ENCODE data around the gene MYOM3.

Gene MYOM3

DNA sequence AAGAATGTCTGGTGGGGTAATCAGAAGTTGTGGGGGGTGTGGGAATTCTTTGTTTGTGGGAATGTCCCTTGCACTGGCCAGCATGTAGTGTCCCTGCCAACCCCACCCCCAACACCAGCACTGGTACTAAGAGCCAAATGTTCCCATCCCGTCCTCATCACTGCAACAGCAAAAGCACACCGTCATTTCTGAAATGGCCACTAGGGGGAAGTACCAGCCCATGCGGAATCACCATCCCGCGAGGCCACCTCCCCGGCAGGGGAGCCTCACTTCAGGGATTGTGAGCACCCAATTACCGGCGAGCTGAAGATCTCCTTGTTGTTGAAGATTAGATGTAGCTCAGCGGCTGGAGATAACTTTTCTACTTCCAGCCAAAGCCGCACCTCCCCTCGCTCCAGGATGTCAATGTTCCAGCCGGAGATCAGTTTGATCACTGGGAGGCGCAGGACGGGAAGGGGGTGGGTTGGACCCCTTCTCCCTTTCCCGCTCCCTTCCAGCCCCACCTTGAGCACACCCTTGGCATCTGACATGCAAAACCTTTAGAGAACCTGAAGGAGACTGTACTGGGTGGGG lies 41.0 kb downstream of the MYOM3 start:
- H3K4me3 ChIP-seq (ENCODE audit: control insufficient read depth, low read depth, low read length) = no peak overlapping the region
- no peak for DNase-seq (ENCODE audit: low read depth)
- TF ChIP-seq, protein P1, sequence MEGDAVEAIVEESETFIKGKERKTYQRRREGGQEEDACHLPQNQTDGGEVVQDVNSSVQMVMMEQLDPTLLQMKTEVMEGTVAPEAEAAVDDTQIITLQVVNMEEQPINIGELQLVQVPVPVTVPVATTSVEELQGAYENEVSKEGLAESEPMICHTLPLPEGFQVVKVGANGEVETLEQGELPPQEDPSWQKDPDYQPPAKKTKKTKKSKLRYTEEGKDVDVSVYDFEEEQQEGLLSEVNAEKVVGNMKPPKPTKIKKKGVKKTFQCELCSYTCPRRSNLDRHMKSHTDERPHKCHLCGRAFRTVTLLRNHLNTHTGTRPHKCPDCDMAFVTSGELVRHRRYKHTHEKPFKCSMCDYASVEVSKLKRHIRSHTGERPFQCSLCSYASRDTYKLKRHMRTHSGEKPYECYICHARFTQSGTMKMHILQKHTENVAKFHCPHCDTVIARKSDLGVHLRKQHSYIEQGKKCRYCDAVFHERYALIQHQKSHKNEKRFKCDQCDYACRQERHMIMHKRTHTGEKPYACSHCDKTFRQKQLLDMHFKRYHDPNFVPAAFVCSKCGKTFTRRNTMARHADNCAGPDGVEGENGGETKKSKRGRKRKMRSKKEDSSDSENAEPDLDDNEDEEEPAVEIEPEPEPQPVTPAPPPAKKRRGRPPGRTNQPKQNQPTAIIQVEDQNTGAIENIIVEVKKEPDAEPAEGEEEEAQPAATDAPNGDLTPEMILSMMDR (IDR thresholded peaks at IDR 0.05; ENCODE audit: control insufficient read depth, insufficient read depth, low read depth, low read length, missing control alignments) = peak; percentile 95

DNA sequence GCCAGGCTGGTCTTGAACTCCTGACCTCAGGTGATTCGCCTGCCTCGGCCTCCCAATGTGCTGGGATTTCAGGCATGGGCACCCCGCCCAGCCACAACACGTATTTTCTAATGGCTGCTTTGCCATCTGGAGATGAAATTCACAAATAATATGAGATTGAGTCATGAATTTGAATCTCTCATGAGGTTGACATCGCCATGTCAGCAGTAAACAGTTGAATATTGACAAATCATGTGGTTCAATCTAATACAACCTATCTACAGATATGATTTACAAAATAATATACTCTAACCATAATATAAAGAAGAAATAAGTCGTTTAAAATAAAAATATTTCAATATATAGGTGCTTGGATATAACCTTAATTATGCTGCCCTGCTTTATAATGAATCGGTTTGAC lies 42.1 kb downstream of the MYOM3 start:
- no peak for DNase-seq (ENCODE audit: low read depth)
- H3K4me3 ChIP-seq (ENCODE audit: control insufficient read depth, low read depth, low read length) = no peak overlapping the region
- TF ChIP-seq, protein P1 (IDR thresholded peaks at IDR 0.05; ENCODE audit: control insufficient read depth, insufficient read depth, low read depth, low read length, missing control alignments) = no peak

DNA sequence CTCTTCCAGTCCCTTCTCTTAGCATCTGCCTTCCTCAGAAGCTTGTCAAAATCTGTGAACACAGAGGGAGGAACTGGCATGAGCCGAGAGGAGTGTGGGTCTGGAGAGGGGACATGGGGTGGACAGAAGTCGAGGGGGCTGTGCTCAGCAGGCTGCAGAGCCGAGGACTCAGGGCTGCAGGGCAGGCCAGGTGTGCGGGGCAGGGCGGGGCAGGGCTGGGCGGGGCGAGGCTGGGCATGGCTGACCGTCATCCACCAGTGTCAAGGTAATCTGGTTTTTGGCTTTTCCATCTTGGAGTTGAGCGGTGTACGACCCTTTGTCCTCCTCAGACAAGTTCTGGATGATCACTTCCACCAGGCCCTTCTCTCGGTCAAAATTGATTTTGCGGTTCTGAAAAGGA lies 44.0 kb downstream of the MYOM3 start:
- TF ChIP-seq, protein P1 (IDR thresholded peaks at IDR 0.05; ENCODE audit: control insufficient read depth, insufficient read depth, low read depth, low read length, missing control alignments) = no peak
- no peak overlapping the region for H3K4me3 ChIP-seq (ENCODE audit: control insufficient read depth, low read depth, low read length)
- DNase-seq (ENCODE audit: low read depth) = no peak

DNA sequence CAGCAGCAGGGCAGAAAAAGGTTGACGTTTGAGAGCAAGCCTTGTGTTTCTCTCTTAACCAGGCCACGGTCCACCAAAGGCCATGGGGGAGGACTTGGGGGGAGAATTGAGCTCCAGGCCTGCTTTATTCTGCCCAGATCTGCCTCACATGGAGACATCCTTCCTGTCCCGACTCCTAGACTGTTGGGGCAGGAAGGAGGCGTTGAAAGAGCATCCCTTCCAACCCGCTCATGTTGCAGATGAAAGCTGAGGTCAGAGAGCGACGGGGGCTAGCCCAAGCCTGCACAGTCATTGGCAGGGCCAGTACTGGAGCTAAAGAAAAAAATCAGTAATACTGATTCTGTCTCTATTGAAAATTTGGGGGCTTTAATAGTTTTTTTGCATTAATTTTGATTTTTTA lies 46.6 kb downstream of the MYOM3 start:
- no peak overlapping the region for H3K4me3 ChIP-seq (ENCODE audit: control insufficient read depth, low read depth, low read length)
- DNase-seq (ENCODE audit: low read depth) = no peak
- TF ChIP-seq, protein P1 (IDR thresholded peaks at IDR 0.05; ENCODE audit: control insufficient read depth, insufficient read depth, low read depth, low read length, missing control alignments) = no peak

DNA sequence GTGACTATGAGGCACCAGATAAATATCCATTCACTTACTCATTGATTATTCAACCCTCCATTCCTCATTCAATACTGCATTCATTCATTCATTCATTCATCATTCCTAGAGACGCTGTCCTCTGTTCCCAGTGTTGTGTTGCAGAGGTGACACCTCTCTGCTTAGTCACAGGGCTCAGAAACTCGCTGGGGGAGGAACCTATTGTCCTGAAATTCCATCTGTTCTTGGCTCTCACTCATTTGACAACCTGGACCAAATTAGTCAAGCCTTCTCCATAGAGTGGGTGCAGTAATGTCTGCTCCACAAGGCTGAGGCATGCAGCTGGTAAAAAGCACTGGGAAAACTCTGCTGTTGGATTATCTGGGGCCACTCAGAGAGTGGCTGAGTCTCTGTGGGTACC lies 49.7 kb downstream of the MYOM3 start:
- TF ChIP-seq, protein P1 (IDR thresholded peaks at IDR 0.05; ENCODE audit: control insufficient read depth, insufficient read depth, low read depth, low read length, missing control alignments) = no peak
- DNase-seq (ENCODE audit: low read depth) = no peak
- no peak overlapping the region for H3K4me3 ChIP-seq (ENCODE audit: control insufficient read depth, low read depth, low read length)

DNA sequence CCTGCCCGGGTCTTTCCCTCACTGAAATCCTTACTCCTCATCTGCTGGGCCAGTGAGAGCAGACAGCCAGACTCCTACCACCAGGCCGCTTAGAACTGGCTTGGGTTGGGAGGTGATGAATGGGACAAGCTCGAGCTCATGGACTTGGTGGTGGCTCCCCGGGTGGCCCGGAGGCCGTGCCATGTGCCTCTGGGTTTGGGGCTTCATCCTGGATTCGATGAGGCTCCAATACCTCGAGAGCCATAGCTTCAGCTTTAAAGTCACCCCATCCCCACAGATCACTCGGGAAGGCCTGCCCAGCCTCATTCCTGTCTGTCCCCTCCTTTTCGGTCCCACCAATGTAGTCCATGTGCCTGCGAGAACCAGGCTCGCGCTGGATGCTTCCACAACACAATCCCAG lies 51.5 kb downstream of the MYOM3 start:
- no peak for DNase-seq (ENCODE audit: low read depth)
- TF ChIP-seq, protein P1 (IDR thresholded peaks at IDR 0.05; ENCODE audit: control insufficient read depth, insufficient read depth, low read depth, low read length, missing control alignments) = no peak
- H3K4me3 ChIP-seq (ENCODE audit: control insufficient read depth, low read depth, low read length) = no peak overlapping the region

Measured in AG09309 (cell line).